Amygdala (tissue), 56 donors: ENCODE results near the gene IDI2.

Experiments
- DNase-seq, 56 donors: peaks; one replicate each; lab custom pipeline; 2025; lab: John Stamatoyannopoulos, UW

The IDI2 gene

GRCh38 chr10:986137-986825 lies 39.4 kb downstream of the IDI2 start:
- no peak for DNase-seq

- DNase-seq, result no peak
Observed at GRCh38 chr10:985361-985760, 40.3 kb downstream of the IDI2 start.

- DNase-seq, result no peak
Observed at GRCh38 chr10:983971-984655, 41.5 kb downstream of the IDI2 start.

- no peak for DNase-seq
Observed at GRCh38 chr10:983401-983800, 42.3 kb downstream of the IDI2 start.

- DNase-seq, result no peak
Observed at GRCh38 chr10:980468-981093, 45.1 kb downstream of the IDI2 start.

GRCh38 chr10:978826-979421 lies 46.7 kb downstream of the IDI2 start:
- DNase-seq, result no peak

- DNase-seq, result no peak
Observed at GRCh38 chr10:976316-976715, 49.3 kb downstream of the IDI2 start.

GRCh38 chr10:974785-975074 lies 50.9 kb downstream of the IDI2 start:
- DNase-seq, result no peak

GRCh38 chr10:974038-974784 lies 51.4 kb downstream of the IDI2 start:
- no peak for DNase-seq

- no peak for DNase-seq
Observed at GRCh38 chr10:972763-973162, 52.9 kb downstream of the IDI2 start.

GRCh38 chr10:971613-972012 lies 54.0 kb downstream of the IDI2 start:
- DNase-seq, result no peak

- no peak for DNase-seq
Observed at GRCh38 chr10:971150-971542, 54.5 kb downstream of the IDI2 start.

- DNase-seq, result no peak
Observed at GRCh38 chr10:970311-971149, 55.1 kb downstream of the IDI2 start.

- DNase-seq, result no peak
Observed at GRCh38 chr10:969473-970150, 56.0 kb downstream of the IDI2 start.
